ENCODE results near the gene C10orf143.

Gene C10orf143

DNA sequence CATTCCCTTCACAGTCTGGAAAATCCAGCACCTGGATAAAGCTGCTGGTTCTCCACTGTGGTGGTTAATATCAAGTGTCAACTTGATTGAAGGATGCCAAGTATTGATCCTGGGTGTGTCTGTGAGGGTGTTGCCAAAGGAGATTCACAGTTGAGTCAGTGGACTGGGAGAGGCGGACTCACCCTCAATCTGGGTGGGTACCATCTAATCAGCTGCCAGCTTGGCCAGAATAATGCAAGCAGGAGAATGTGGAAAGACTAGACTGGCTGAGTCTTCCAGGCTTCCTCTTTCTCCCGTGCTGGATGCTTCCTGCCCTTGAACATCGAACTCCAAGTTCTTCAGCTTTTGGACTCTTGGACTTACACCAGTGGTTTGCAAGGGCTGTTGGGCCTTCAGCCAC lies 48.4 kb downstream of the C10orf143 start:
- no peaks in the 10 kb centered on the region for H3K9me2 ChIP-seq (ENCODE audit: low read depth, low read length)
- no peaks in the 10 kb centered on the region for H4K20me1 ChIP-seq (ENCODE audit: insufficient read depth, low read length)
- no peak for TF ChIP-seq EZH2 (IDR thresholded peaks at IDR 0.05; ENCODE audit: borderline replicate concordance, low read length)
- no peaks in the 10 kb centered on the region for H3K36me3 ChIP-seq (ENCODE audit: insufficient read depth, low read length)
- H2AFZ ChIP-seq (ENCODE audit: low read length) = no peak overlapping the region
- no peak overlapping the region for H3K4me3 ChIP-seq (ENCODE audit: low read depth, low read length, poor library complexity, severe bottlenecking)
- no peaks in the 10 kb centered on the region for H3K27me3 ChIP-seq (ENCODE audit: insufficient read depth, low read length)
- H3F3A ChIP-seq (ENCODE audit: insufficient read depth, low read length) = no peaks in the 10 kb centered on the region
- no peaks in the 10 kb centered on the region for H3K79me2 ChIP-seq (ENCODE audit: insufficient read depth, low read length)
- no peak overlapping the region for H3K4me2 ChIP-seq (ENCODE audit: low read length)
- no peaks in the 10 kb centered on the region for H3K9me3 ChIP-seq (ENCODE audit: low read length)
- no peak overlapping the region for H3K27ac ChIP-seq (ENCODE audit: low read depth, low read length, poor library complexity, severe bottlenecking)
- no peak overlapping the region for H3K9ac ChIP-seq (ENCODE audit: low read length)
- H3K4me1 ChIP-seq (ENCODE audit: insufficient read depth, low read length, severe bottlenecking) = no peaks in the 10 kb centered on the region

DNA sequence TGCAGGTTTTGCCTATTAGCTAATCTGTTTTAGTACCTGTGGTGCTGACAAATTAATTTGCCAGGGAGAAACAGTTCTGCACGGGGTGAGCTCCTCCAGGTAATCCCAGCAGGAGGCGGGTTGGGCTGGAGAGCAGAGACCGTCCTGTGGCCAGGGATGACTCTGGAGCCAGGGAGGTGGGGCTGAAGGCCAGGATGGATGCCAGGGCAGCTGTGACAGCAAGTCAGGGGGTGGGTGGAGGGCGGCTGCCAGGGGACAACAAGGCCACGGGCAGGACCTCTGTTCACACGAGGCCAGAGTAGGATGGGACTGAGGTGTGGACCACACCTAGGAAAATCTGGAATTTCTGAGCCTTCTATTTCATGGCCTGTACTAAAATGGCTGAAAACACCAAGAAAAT lies 48.9 kb downstream of the C10orf143 start:
- Histone ChIP-seq H3K9ac (ENCODE audit: low read length) (no peak overlapping the region), H3K27me3 (ENCODE audit: insufficient read depth, low read length) (no peaks in the 10 kb centered on the region), H3K9me2 (ENCODE audit: low read depth, low read length) (no peaks in the 10 kb centered on the region), H3K9me3 (ENCODE audit: low read length) (no peaks in the 10 kb centered on the region), H3K36me3 (ENCODE audit: insufficient read depth, low read length) (no peaks in the 10 kb centered on the region), H3K4me1 (ENCODE audit: insufficient read depth, low read length, severe bottlenecking) (no peaks in the 10 kb centered on the region), H3K4me2 (ENCODE audit: low read length) (no peak overlapping the region), H3K79me2 (ENCODE audit: insufficient read depth, low read length) (no peaks in the 10 kb centered on the region), H2AFZ (ENCODE audit: low read length) (no peak overlapping the region), H3K4me3 (ENCODE audit: low read depth, low read length, poor library complexity, severe bottlenecking) (no peak overlapping the region), H3F3A (ENCODE audit: insufficient read depth, low read length) (no peaks in the 10 kb centered on the region), H4K20me1 (ENCODE audit: insufficient read depth, low read length) (no peaks in the 10 kb centered on the region), H3K27ac (ENCODE audit: low read depth, low read length, poor library complexity, severe bottlenecking) (no peak overlapping the region)
- TF ChIP-seq EZH2 (IDR thresholded peaks at IDR 0.05; ENCODE audit: borderline replicate concordance, low read length) = no peak
- TF ChIP-seq, protein P1, sequence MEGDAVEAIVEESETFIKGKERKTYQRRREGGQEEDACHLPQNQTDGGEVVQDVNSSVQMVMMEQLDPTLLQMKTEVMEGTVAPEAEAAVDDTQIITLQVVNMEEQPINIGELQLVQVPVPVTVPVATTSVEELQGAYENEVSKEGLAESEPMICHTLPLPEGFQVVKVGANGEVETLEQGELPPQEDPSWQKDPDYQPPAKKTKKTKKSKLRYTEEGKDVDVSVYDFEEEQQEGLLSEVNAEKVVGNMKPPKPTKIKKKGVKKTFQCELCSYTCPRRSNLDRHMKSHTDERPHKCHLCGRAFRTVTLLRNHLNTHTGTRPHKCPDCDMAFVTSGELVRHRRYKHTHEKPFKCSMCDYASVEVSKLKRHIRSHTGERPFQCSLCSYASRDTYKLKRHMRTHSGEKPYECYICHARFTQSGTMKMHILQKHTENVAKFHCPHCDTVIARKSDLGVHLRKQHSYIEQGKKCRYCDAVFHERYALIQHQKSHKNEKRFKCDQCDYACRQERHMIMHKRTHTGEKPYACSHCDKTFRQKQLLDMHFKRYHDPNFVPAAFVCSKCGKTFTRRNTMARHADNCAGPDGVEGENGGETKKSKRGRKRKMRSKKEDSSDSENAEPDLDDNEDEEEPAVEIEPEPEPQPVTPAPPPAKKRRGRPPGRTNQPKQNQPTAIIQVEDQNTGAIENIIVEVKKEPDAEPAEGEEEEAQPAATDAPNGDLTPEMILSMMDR (IDR thresholded peaks at IDR 0.05; ENCODE audit: low read length) = no peak

DNA sequence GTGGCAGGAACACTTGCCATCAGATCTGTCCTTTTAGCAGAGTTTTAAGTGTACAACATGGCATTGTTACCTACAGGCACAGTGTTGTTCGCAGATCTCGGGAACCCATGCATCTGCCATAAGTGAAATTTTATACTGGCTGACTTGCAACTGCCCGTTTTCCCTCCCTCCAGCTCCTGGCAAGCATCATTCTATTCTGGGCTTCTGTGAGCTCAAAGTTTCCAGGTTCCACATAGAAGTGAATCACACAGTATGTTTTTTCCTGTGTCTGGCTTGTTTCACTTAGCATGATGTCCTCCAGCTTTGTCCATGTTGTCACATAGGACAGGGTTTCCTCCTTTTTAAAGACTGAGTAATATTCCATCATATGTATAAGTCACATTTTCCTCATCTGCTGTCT lies 56.6 kb downstream of the C10orf143 start:
- no peaks in the 10 kb centered on the region for H3K4me1 ChIP-seq (ENCODE audit: insufficient read depth, low read length, severe bottlenecking)
- H3K9ac ChIP-seq (ENCODE audit: low read length) = no peak overlapping the region
- peaks cover 4% of the 10 kb centered on the region for H3K9me3 ChIP-seq (ENCODE audit: low read length)
- no peaks in the 10 kb centered on the region for H3K9me2 ChIP-seq (ENCODE audit: low read depth, low read length)
- no peaks in the 10 kb centered on the region for H3K36me3 ChIP-seq (ENCODE audit: insufficient read depth, low read length)
- no peaks in the 10 kb centered on the region for H3K79me2 ChIP-seq (ENCODE audit: insufficient read depth, low read length)
- H3K27ac ChIP-seq (ENCODE audit: low read depth, low read length, poor library complexity, severe bottlenecking) = no peak overlapping the region
- no peak overlapping the region for H2AFZ ChIP-seq (ENCODE audit: low read length)
- H3K4me2 ChIP-seq (ENCODE audit: low read length) = no peak overlapping the region
- H4K20me1 ChIP-seq (ENCODE audit: insufficient read depth, low read length) = no peaks in the 10 kb centered on the region
- no peak for TF ChIP-seq EZH2 (IDR thresholded peaks at IDR 0.05; ENCODE audit: borderline replicate concordance, low read length)
- TF ChIP-seq, protein P1 (IDR thresholded peaks at IDR 0.05; ENCODE audit: low read length) = no peak
- H3F3A ChIP-seq (ENCODE audit: insufficient read depth, low read length) = no peaks in the 10 kb centered on the region
- H3K27me3 ChIP-seq (ENCODE audit: insufficient read depth, low read length) = no peaks in the 10 kb centered on the region
- H3K4me3 ChIP-seq (ENCODE audit: low read depth, low read length, poor library complexity, severe bottlenecking) = no peak overlapping the region

DNA sequence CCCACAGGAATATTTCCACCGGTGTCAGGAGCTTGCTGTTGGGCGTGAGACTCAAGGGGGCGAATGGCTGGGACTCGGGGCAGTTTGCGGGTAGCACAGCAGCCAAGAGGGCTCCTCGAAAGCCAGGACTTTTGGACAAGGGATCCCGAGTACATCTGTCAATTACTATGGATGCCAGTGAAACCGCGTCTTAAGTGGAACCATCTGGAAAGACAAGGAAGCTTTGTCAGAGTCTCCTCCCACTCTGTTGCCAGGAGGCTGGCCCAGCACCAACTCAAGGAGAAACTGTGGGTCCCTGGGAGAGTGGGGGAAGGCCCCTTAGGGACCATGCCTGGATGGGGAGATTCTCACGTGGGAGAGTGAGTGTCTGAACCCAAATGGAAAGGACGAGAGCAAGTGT lies 57.1 kb downstream of the C10orf143 start:
- Histone ChIP-seq H3K36me3 (ENCODE audit: insufficient read depth, low read length) (no peaks in the 10 kb centered on the region), H4K20me1 (ENCODE audit: insufficient read depth, low read length) (no peaks in the 10 kb centered on the region), H3K9me3 (ENCODE audit: low read length) (peaks cover 4% of the 10 kb centered on the region), H3K4me2 (ENCODE audit: low read length) (no peak overlapping the region), H3K79me2 (ENCODE audit: insufficient read depth, low read length) (no peaks in the 10 kb centered on the region), H3K4me1 (ENCODE audit: insufficient read depth, low read length, severe bottlenecking) (no peaks in the 10 kb centered on the region), H3K27me3 (ENCODE audit: insufficient read depth, low read length) (no peaks in the 10 kb centered on the region), H2AFZ (ENCODE audit: low read length) (no peak overlapping the region), H3K9ac (ENCODE audit: low read length) (no peak overlapping the region), H3F3A (ENCODE audit: insufficient read depth, low read length) (no peaks in the 10 kb centered on the region), H3K4me3 (ENCODE audit: low read depth, low read length, poor library complexity, severe bottlenecking) (no peak overlapping the region), H3K9me2 (ENCODE audit: low read depth, low read length) (no peaks in the 10 kb centered on the region), H3K27ac (ENCODE audit: low read depth, low read length, poor library complexity, severe bottlenecking) (no peak overlapping the region)
- TF ChIP-seq, protein P1 (IDR thresholded peaks at IDR 0.05; ENCODE audit: low read length) = no peak
